ENCODE results near the gene ADNP2.

ADNP2 gene

GRCh38 chr18:80108739-80109675 lies at the start of gene ADNP2:
ADNP2 (plus strand) TSS chr18:80109262; CDS start chr18:80117543, 8,281 bp downstream.
- DNase-seq: peak; percentile 69 to 75

GRCh38 chr18:80059945-80060344 lies 49.1 kb upstream of the ADNP2 start:
- DNase-seq: no peak

GRCh38 chr18:80065705-80066104 lies 43.4 kb upstream of the ADNP2 start:
- no peak for DNase-seq

- no peak for DNase-seq
These were observed 41.7 kb upstream of the ADNP2 start for GRCh38 chr18:80067321-80067720.

GRCh38 chr18:80067897-80068296 lies 41.2 kb upstream of the ADNP2 start:
- DNase-seq: no peak

- no peak for DNase-seq
These were observed 40.3 kb upstream of the ADNP2 start for GRCh38 chr18:80068571-80069272.

- DNase-seq: no peak
These were observed 38.2 kb upstream of the ADNP2 start for GRCh38 chr18:80070825-80071224.

- DNase-seq: no peak
These were observed 34.9 kb upstream of the ADNP2 start for GRCh38 chr18:80074183-80074582.

GRCh38 chr18:80074697-80075096 lies 34.4 kb upstream of the ADNP2 start:
- DNase-seq: no peak

GRCh38 chr18:80075940-80076339 lies 33.1 kb upstream of the ADNP2 start:
- DNase-seq: no peak

- no peak for DNase-seq
These were observed 32.7 kb upstream of the ADNP2 start for GRCh38 chr18:80076379-80076778.

GRCh38 chr18:80077873-80078272 lies 31.2 kb upstream of the ADNP2 start:
- no peak for DNase-seq

GRCh38 chr18:80086281-80086680 lies 22.8 kb upstream of the ADNP2 start:
- no peak for DNase-seq

- DNase-seq: no peak
These were observed 21.0 kb upstream of the ADNP2 start for GRCh38 chr18:80088036-80088435.

- DNase-seq: no peak
These were observed 20.2 kb upstream of the ADNP2 start for GRCh38 chr18:80088823-80089222.

GRCh38 chr18:80095414-80095813 lies 13.6 kb upstream of the ADNP2 start:
- DNase-seq: no peak

- no peak for DNase-seq
These were observed 13.0 kb upstream of the ADNP2 start for GRCh38 chr18:80096032-80096565.

- DNase-seq: no peak
These were observed 11.9 kb upstream of the ADNP2 start for GRCh38 chr18:80097201-80097600.

- no peak for DNase-seq
These were observed 5.8 kb upstream of the ADNP2 start for GRCh38 chr18:80103231-80103630.

- DNase-seq: no peak
These were observed 4.7 kb upstream of the ADNP2 start for GRCh38 chr18:80104364-80104779.

GRCh38 chr18:80105369-80106167 lies 3.5 kb upstream of the ADNP2 start:
- no peak for DNase-seq

GRCh38 chr18:80106482-80107051 lies 2.5 kb upstream of the ADNP2 start:
- no peak for DNase-seq

- DNase-seq: no peak
These were observed 1.6 kb upstream of the ADNP2 start for GRCh38 chr18:80107426-80107825.

Data from AML-193 (cell line).